Body of pancreas (tissue), 4 donors: ENCODE results near the gene AUH.

Experiments
- CTCF ChIP-seq, 7 experiments: fragments of 450-650 bp in 4 of 7; fragments of 200-600 bp in 3 of 7; sonication (generic) in 3 of 7; IDR thresholded peaks; one replicate each; pipeline ENCODE4 v1.5.1; 2016 to 2019; ENCODE audit warnings: antibody characterized with exemption in 7 of 7
- POLR2A ChIP-seq, 3 donors: fragments of 450-650 bp; IDR thresholded peaks; one replicate each; pipeline ENCODE4 v1.6.1; 2016; ENCODE audit warnings: antibody characterized with exemption in 3 of 3, mild to moderate bottlenecking in 2 of 3

- TF ChIP-seq CTCF (IDR thresholded peaks at IDR 0.05) (no peak), POLR2A (IDR thresholded peaks at IDR 0.05) (no peak)
Measured at GRCh38 chr9:91328186-91328585, 33.5 kb downstream of the AUH start.
